Adipose tissue (tissue), 3 donors: ENCODE results near the gene ACTN3. TPM values are rescaled to one million over a fixed set of nuclear protein-coding genes. Genes with fewer than 3 reads are reported as not detected.
"Not testable (repeated sequence)": the region's sequence is repeated elsewhere in the genome, so short reads cannot be mapped to it uniquely, and the experiment has no call there.

Experiments
- H3K27ac ChIP-seq: one replicate; pipeline ENCODE4 v1.5.1; 2013; ENCODE audit warnings: low read depth, low read length
- WGBS, 3 donors: extraction: QIAGEN DNeasy Blood & Tissue Kit; methylation state at CpG; one replicate each; pipeline ENCODE4 v1.1.7; 2013; 5-methylcytosine and 5-hydroxymethylcytosine counted together
- polyA plus RNA-seq, 3 donors: library from polyadenylated mRNA; stranded (reverse); fragments of 200-250 nt; gene quantifications; one replicate each; pipeline ENCODE4 v1.2.3, GENCODE V29; 2013
- donor health status: healthy with polysubstance abuse.
- donor health status: Bipolar disorder and iron deficiency.
- donor health status: healthy.

ACTN3 gene
- polyA plus RNA-seq, 3 donors, result 0.03 to 0.15 TPM; not detected in 1

DNA sequence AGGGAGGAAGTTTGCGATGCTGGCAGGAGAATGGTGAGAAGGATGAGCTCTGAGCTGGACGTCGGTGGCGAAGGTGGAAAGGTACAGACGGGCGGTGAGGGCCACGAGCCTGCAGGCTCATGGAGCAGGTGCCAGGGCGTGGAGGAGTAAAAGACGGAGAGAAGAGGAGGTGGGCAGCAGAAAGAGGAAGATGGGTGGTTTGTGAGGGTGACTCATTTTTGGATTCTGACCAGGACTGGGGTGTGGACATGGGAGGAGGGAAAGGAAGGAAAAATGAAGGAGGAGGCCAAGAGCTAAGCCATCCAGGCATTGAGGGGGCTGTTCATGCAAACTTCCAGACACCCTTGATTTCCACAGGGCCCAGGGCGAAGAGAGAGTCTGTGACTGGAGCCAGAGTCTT, 4.3 kb upstream of the ACTN3 start:
- 48 to 82% (median 74%) methylated on average over 10 of the region's 10 CpGs for WGBS, 3 donors
- no peak overlapping the region for H3K27ac ChIP-seq

- no peak overlapping the region for H3K27ac ChIP-seq
- 25 to 60% (median 27%) methylated on average over 26 of the region's 26 CpGs for WGBS, 3 donors
These were observed 3.2 kb upstream of the ACTN3 start for GRCh38 chr11:66543263-66544107.

- 65 to 74% (median 70%) methylated on average over 14 of the region's 14 CpGs for WGBS, 3 donors
- H3K27ac ChIP-seq, result not testable (repeated sequence)
These were observed 1.8 kb upstream of the ACTN3 start for GRCh38 chr11:66544952-66545351.

DNA sequence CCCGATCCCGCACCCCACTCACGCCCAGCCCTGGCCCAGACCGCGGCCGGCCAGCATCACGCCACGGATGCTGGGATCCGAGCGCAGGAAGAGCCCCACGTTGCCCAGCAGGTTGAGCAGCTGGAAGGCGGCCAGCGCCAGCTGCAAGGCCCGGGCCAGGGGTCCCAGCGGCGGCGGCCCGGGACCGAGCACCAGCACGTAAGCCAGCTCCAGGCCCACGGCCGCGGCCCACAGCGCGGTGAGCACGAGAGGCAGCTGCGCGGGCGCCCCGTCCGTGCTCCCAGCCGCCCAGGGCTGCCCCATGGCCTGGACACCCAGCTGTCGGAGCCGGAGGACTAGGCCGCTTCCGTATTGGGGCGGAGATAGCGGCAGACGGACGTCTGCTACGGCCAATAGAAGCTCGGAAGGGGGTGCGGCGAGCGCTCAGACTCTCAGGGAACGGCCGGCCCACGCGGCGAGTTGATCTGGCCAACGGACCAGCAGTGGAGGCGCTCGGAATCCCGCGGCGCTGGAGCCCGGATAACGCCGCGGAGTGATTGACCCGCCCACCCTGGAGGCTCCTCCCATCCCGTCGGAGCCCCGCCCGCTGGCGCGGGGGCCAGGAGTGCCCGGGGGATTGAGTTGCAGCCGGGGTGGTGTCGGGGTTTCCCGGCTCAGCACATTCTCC, 869 bp upstream of the ACTN3 start, which contains the start of gene ZDHHC24:
Gene ZDHHC24, minus strand, starts transcription at position 348 of the 667 bp plus-strand sequence. Its CDS starts 45 bp downstream, at position 303.
- H3K27ac ChIP-seq, result no peak within 1 kb of the TSS
- WGBS, 3 donors, result 0% methylated on average over 62 to 71 of the region's 71 CpGs

- 36 to 43% (median 38%) methylated on average over 18 of the region's 18 CpGs for WGBS, 3 donors
- H3K27ac ChIP-seq, result no peak overlapping the region
These were observed 411 bp downstream of the ACTN3 start for GRCh38 chr11:66546966-66547661.

DNA sequence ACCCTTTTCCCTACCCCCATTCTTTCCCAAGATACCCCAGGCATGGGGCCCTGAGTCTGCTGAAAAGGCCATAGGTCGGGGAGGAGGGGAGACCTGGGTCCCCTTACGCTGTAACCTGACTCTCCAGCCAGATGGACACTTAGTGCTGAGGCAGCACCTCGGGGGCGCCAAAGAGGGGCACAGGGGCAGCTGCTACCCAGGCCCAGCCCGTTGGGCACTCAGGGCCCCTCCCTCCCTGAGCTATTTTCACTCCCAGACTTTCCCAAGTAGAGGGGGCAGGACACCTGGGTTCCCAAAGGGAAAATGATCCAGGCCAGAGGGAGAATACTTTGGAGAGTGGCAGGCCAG, 933 bp downstream of the ACTN3 start:
- 32 to 57% (median 49%) methylated on average over 5 of the region's 5 CpGs for WGBS, 3 donors

GRCh38 chr11:66548041-66548440, 1.3 kb downstream of the ACTN3 start:
- no peak overlapping the region for H3K27ac ChIP-seq
- WGBS, 3 donors, result 40 to 59% (median 51%) methylated on average over 11 of the region's 11 CpGs

More for the DNA sequence above, 933 bp downstream of the ACTN3 start:
- no peak overlapping the region for H3K27ac ChIP-seq

- 53 to 64% (median 54%) methylated on average over 16 of the region's 16 CpGs for WGBS, 3 donors
- no peak overlapping the region for H3K27ac ChIP-seq
These were observed 2.3 kb downstream of the ACTN3 start for GRCh38 chr11:66548774-66549630.

- WGBS, 3 donors, result 89 to 97% (median 94%) methylated on average over 1 to 3 of the region's 3 CpGs
- H3K27ac ChIP-seq, result no peak overlapping the region
These were observed 3.0 kb downstream of the ACTN3 start for GRCh38 chr11:66549696-66550095.

DNA sequence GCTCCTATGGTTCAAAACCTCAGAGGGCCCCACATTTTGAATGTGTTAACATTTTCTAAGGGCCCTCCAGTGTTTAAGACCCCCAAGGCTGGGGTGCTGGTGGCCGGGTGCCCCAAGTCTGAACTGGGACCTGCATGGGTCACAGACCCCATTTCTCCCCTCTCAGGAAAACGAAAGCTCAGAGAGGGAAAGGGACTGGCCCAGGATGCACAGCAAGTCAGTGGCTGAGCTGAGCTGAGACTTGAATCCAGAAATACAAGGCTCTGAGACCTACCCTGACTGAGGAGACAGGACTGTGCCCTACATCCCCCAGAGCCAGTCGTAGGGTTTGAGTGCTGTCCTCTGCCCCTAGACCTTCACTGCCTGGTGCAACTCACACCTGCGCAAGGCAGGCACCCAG, 4.2 kb downstream of the ACTN3 start:
- H3K27ac ChIP-seq, result no peak overlapping the region
- WGBS, 3 donors, result 74 to 93% (median 83%) methylated on average over 4 of the region's 4 CpGs

DNA sequence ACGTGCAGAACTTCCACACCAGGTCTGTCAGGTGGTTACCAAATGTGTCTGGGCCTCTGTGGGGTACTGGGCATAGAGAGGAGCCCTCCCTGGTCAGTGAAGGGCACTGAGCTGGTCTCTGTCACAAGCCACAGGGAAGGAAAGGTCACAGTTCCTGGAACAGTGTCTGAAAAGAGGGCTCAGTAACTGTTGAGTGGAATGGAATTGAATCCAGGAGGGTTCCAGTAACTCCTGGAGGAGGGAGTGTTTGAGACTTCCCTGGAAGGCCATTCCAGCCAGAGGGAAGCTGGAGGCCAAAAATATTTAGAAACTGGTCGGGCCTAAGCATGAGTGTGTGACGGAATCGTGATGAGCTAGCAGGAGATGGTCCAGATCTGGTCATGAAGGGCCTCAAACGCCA, 7.9 kb downstream of the ACTN3 start:
- WGBS, 3 donors, result 73 to 80% (median 74%) methylated on average over 5 of the region's 5 CpGs
- H3K27ac ChIP-seq, result no peak overlapping the region

DNA sequence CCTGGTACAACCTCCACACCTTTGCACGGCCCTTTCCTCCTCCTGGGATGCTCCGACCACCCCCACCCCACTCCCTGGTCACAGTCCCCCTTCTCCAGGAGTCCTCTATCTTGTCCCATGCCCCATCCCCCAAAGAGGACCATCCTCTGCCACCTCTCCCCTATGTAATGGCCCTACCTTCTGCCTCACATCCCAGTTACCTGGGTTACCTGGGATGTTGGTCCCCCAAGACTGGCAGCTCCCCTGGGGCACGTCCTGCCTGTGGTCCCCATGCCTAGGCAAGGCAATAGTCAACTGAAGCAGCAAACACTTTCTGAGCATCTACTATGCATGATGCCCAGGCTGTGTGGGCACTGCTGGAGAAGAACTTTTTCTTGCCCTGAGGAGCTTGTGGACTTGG, 8.7 kb downstream of the ACTN3 start:
- no peak overlapping the region for H3K27ac ChIP-seq
- WGBS, 3 donors, result 54 to 80% (median 79%) methylated on average over 3 of the region's 3 CpGs

DNA sequence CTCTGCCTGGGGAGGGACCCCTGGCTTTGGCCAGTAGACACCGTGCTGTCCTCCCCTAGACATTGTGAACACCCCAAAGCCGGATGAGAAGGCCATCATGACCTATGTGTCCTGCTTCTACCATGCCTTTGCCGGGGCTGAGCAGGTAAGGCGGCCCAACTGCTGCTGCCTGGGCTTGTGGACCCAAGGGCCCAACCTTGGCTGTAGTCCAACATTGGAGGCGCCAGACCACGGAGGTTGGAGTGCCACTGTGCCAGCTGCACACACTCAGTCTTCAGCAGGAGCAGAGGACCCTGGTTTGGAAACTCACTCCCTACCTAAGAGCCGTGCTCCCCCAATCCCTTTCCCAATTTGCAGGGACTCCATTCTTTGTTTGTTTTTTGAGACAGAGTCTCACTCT, 9.4 kb downstream of the ACTN3 start:
- 77 to 90% (median 83%) methylated on average over 7 of the region's 7 CpGs for whole genome bisulfite sequencing, 3 donors
- H3K27ac ChIP-seq, result no peak overlapping the region

GRCh38 chr11:66557733-66558326, 11.1 kb downstream of the ACTN3 start:
- WGBS, 3 donors, result 85 to 95% (median 91%) methylated on average over 24 of the region's 24 CpGs
- no peak overlapping the region for H3K27ac ChIP-seq

DNA sequence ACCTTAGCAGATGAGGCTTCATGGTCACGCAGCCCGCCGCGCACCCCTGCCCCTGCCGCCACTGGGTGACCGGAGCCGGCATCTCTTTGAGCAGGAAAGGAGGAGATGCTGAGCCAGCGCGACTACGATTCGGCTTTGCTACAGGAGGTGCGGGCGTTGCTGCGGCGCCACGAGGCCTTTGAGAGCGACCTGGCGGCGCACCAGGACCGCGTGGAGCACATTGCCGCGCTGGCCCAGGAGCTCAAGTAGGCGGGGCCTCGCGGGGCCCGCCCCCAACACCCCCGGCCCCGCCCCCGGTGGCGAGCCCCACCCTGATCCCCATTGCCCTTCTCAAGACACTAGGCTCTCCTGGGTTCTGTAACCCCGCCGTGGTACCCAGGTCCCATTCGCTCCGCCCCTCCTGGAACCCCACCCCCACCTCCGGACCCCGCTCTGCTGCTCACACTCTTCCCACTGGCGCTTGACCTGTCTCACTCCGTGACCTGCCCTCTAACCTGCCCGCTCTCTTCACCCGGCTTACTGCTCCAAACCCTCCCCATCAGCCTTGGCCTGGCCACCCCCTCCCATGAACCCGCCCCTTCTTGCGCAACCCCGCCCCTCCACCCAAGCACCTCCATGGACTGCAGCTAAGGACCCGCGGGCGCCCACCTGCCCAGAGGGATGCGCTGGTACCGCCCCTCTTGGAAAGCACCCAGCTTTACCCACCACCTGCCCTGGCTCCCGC, 12.6 kb downstream of the ACTN3 start:
- 10 to 15% (median 13%) methylated on average over 41 to 50 of the region's 50 CpGs for WGBS, 3 donors
- H3K27ac ChIP-seq, result no peak overlapping the region

DNA sequence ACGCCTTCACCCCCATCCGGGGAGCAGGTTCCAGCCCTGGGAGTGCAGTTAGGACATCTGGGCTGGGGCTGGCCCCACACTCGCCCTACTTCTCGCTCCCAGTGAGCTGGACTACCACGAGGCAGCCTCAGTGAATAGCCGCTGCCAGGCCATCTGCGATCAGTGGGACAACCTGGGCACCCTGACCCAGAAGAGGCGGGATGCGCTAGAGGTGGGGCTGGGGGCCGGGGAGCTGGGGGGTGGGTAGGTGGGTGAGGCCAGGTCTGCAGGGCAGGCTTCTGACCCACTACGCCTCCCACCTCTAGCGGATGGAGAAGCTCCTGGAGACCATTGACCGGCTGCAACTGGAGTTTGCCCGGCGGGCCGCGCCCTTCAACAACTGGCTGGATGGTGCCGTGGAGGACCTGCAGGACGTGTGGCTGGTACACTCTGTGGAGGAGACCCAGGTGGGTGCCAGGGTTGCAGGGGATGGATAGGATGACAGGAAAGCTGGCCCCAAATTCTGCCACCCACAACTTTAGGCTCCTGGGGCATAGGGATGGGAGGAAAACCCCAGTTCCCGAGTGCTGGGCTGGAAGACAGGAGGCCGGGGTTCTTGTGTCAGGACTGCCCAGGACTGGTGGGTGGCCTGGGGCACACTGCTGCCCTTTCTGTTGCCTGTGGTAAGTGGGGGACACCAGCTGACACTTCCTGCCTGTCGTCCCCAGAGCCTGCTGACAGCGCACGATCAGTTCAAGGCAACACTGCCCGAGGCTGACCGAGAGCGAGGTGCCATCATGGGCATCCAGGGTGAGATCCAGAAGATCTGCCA, 13.4 kb downstream of the ACTN3 start:
- 70 to 83% (median 79%) methylated on average over 26 to 27 of the region's 27 CpGs for WGBS, 3 donors
- H3K27ac ChIP-seq, result no peak overlapping the region
